NCI-H510A (cell line): ENCODE measurements around the gene ERGIC1.

Source experiments
- DNase-seq: peaks from one replicate; lab custom pipeline; 2025; lab: John Stamatoyannopoulos, UW

Gene ERGIC1

GRCh38 chr5:172985596-172985995 is 151.5 kb downstream of the ERGIC1 start:
- peak; percentile 4 for DNase-seq

- no peak for DNase-seq
Measured at GRCh38 chr5:172988276-172988675, 154.2 kb downstream of the ERGIC1 start.

- DNase-seq: no peak
Measured at GRCh38 chr5:172990776-172991175, 156.7 kb downstream of the ERGIC1 start.

- DNase-seq: no peak
Measured at GRCh38 chr5:172994405-172994804, 160.4 kb downstream of the ERGIC1 start.

GRCh38 chr5:172999372-172999973 is 165.4 kb downstream of the ERGIC1 start:
- DNase-seq: no peak

GRCh38 chr5:172999974-173000373 is 165.9 kb downstream of the ERGIC1 start:
- no peak for DNase-seq

- DNase-seq: no peak
Measured at GRCh38 chr5:173001229-173001841, 167.3 kb downstream of the ERGIC1 start.
